Nasal cavity respiratory epithelium epithelial cell of viscerocranial mucosa (primary cell): ENCODE results near the gene F8A3. TPM values are rescaled to one million over a fixed set of nuclear protein-coding genes. Genes with fewer than 3 reads are reported as not detected.

Experiments used
- total RNA-seq: library from RNA; depleted of rRNA; stranded (reverse); fragments of >200 nt; gene quantifications from 2 replicates; pipeline ENCODE4 v1.2.3, GENCODE V29; 2014

Gene F8A3
- 0.34 and 1.4 TPM in 2 replicates for total RNA-seq

DNA sequence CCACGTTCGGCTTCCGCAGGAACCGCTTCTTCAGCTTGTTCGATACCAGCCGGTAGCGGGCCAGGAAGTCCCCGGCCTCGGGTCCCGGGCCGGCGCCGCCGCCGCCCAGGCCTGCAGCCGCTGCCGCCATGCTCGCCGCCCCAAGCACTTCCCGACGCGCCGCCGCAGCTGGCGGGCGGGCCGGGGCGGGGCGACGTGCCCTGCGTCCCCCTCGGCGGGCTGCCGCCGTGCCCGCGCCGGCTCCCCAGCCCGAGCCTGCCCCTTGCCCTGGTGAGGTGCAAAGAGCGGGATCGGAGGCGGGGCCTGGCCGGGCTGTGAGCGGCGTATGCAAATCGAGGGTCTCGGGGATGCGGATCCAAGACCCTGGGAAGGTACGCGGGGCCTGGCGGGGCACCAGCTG lies at the start of gene F8A3:
Gene F8A3, minus strand, starts transcription at position 150 of the 400 bp plus-strand sequence. Its CDS starts 20 bp downstream, at position 130.

Other genes with a start within 250 kb of the F8A3 start
- gene VBP1, start 242.2 kb downstream of the F8A3 start, total RNA-seq = 44.5 and 69.7 TPM in 2 replicates
- gene RAB39B, start 194.1 kb downstream of the F8A3 start, total RNA-seq = 0.07 and 1.0 TPM in 2 replicates
- gene CLIC2, start 124.0 kb downstream of the F8A3 start, total RNA-seq = under 0.01 and 0.14 TPM in 2 replicates
- gene F8A2, start 76.5 kb downstream of the F8A3 start, total RNA-seq = not detected in 2 replicates
- gene SPRY3, start 154.0 kb upstream of the F8A3 start, total RNA-seq = 0.34 and 0.64 TPM in 2 replicates
- gene TMLHE, start 154.3 kb upstream of the F8A3 start, total RNA-seq = 8.5 and 15.0 TPM in 2 replicates